C4-2B (cell line): ENCODE data around the gene KCNAB1.

ENCODE experiments used
- ZFX ChIP-seq: fragments of 450-650 bp; IDR thresholded peaks from 2 replicates; pipeline ENCODE4 v1.6.1; 2017
- TF ChIP-seq, protein P1 (sequence below): fragments of 450-650 bp; conservative IDR thresholded peaks from 2 replicates; pipeline ENCODE4 v1.5.1; 2017; ENCODE audit warnings: mild to moderate bottlenecking

DNA sequence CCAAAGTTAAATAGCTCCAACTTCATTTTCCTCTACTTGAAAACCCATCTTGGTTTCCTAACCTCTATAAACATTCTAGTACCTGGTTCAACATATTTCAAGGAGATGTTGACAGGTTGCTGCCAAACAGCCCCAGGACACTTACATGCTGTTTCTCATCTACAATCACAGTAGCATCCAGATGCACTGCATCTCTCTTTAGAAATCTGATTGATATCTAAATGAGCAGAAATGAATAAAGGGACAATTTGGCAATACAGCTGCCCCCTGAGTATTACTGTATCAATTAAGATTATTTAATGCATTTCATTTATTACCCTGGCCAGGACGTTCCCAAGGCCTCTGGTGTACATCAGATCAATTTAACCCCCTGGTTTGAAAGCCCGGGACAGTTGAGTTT is 360.6 kb downstream of the KCNAB1 start:
- TF ChIP-seq, protein P1, sequence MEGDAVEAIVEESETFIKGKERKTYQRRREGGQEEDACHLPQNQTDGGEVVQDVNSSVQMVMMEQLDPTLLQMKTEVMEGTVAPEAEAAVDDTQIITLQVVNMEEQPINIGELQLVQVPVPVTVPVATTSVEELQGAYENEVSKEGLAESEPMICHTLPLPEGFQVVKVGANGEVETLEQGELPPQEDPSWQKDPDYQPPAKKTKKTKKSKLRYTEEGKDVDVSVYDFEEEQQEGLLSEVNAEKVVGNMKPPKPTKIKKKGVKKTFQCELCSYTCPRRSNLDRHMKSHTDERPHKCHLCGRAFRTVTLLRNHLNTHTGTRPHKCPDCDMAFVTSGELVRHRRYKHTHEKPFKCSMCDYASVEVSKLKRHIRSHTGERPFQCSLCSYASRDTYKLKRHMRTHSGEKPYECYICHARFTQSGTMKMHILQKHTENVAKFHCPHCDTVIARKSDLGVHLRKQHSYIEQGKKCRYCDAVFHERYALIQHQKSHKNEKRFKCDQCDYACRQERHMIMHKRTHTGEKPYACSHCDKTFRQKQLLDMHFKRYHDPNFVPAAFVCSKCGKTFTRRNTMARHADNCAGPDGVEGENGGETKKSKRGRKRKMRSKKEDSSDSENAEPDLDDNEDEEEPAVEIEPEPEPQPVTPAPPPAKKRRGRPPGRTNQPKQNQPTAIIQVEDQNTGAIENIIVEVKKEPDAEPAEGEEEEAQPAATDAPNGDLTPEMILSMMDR, result no peak
- no peak for TF ChIP-seq ZFX
